Fibroblast of peridontal ligament (primary cell): ENCODE measurements around the gene CASP5.
A peak's percentile ranks its signal among the peaks of the same experiment; 100 is the strongest.
"Not testable (repeated sequence)": the region's sequence is repeated elsewhere in the genome, so short reads cannot be mapped to it uniquely, and the experiment has no call there.

Experiments
- DNase-seq: peaks from one replicate; pipeline ENCODE4 v3.0.0-alpha.2; 2010; ENCODE audit errors: extremely low read depth

The CASP5 gene

DNA sequence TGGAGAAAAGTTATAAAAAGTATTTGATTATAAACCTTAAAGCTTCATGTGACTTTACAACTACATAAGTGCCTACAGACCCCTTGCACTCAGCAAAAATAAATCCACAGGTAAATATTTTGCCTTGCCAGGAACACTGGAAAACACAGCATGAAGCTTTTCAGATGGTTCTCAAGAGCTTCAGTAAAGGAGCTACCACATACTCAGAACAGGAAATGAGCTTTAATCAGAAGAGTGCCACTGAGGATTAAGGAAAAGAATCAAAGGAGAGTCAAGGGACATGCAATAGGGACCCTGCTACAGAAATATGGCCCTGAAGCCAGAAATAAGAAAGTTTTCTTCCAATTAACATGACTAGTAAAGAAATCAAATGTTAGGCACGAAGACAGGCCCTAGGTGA, 10.8 kb upstream of the CASP5 start:
- DNase-seq: no peak

DNA sequence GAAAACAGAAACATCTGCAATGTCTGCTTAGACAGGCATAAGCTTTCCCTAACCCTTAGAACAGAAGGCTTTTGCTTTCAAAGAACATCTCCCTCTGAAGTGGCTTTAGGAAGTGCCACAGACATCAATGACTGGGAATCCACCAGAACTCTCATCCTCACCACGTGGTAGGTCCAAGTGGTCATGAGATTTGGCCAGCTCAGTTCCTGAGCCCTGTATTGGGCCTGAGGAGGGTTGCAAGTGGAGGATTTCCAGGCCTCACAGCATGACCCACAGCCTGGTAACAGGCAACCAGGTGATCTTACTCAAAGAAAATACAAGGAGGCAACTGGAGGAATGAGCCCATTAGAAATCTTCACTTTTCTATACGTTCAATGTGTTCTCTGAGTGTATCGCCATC, 10.4 kb upstream of the CASP5 start:
- no peak for DNase-seq

DNA sequence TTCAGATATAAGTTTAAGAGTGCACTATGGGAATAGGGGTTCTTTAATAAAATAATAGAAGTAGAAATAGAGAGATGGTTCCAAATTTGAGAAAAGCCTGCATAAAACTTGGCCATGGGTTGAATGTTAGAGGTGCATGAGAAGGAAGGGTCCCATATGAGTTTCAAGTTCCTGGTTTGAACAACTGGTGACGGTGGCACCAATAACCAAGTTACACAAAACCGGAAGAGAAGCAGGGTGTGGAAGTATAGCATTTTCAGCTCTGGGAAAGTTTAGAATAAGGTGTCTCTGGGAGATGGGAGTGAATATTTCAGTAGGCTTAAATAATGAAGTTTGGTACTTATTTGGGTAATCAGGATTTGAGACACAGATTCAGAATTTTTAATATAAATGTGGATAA, 9.5 kb upstream of the CASP5 start:
- DNase-seq: no peak

DNA sequence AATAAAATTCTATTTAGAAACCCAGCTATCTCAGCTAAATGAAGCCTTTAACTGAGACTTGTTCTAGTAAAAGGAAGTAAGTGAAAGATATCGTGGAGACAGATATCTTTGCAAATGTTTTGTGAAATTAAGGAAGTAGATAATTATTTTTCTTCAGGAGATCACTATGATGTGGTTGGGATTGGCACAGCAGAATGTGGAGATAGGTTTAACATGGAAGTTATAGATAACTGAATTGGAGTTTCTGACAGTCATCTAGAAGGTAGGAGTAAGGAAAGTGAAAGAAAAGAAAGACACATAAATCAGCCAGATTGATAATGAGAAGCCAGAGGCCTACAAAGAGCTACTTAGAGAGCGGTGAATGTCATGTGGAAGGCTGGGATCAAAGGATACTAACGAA, 4.7 kb upstream of the CASP5 start:
- no peak for DNase-seq

DNA sequence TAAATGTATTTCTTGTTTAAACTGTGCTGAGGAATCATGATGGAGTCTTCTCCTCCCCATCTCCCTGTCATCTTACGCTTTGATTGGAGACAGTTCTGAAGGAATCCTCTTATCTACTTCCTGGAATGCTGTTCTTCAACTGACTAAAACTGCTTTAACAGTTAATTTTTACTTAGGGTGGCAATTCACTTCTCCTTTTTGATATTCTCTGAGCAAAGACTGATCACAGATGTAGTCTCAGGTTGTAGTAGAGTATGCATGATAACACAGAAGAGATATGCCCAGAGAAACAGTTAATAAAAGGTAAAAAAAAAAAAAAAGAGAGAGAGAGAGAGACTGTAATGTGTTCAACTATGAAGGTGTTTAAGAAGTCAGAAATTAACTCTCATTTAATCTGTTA, 1.4 kb upstream of the CASP5 start:
- no peak for DNase-seq

DNA sequence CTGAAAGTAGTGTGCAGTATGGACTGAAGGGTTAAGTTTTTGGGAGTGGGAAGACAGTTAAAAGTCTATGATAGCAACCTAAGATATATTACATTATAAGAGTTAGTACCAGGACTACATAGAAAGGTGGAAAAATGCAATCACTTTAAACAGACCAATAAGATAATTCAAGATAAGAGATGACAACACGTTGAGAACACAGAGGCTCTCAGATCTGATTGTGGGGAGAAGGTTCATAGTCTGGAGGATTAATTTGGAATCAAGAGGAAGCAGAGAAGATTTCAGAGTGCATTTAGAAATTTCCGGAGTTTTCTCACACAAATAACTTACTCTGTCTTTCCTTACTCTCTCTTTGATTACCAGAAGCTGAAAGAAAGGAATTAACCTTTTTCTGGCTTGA, 441 bp downstream of the CASP5 start:
- no peak for DNase-seq

DNA sequence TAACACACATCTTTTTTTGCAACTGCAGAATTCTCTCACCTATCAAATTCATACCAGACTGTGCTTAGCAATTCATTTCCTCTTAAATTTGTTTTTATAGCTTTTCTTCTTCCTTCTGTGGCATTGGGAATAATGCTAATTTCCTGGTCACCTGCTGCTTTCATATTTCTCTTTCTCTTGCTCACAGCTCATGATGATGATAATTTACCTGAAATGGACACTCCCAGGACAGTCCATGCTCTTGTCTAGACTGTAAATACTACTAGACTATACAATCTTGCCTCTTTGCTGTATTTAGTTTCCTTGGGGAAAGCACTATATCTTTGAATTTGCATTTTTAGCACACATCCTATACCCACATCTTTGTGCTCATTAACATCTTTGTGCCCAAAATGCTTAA, 15.5 kb downstream of the CASP5 start:
- no peak for DNase-seq

DNA sequence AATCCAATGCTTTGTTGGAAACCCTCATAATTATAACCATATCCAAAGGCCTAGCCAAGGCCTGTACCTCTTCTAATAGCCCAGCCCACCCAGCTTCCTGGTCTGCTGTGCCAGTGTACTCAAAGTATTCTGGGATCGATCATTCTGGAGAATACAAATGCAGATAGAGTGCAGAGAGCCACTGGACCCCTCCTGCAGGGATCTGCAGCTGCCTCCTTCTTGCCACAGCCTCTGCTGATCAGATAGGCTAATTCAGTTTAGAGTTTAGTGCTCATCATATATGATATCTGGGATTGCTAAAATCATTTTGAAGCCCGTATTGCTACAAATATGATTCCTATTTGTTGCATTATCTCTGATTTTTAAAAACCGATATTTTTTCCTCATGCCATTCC, 17.5 kb downstream of the CASP5 start:
- DNase-seq: no peak

DNA sequence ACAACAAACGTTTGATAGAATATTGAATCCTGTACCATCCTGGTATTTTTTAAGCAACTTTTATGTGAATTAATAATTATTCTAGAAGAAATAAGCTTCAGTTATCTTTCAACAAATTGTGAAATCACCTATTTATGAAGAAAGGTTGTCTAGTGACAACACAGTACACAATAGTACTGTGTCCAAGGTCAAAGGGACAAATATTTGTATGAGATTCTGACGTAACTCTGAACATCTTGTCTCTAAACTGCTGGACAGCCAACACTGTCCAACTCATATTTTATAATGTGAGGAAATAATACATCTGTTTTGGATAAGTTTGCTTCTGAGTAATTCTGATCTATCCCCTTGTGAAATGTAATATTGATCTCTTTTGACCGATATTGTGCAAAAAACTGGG, 18.9 kb downstream of the CASP5 start:
- peak; percentile 23 for DNase-seq

DNA sequence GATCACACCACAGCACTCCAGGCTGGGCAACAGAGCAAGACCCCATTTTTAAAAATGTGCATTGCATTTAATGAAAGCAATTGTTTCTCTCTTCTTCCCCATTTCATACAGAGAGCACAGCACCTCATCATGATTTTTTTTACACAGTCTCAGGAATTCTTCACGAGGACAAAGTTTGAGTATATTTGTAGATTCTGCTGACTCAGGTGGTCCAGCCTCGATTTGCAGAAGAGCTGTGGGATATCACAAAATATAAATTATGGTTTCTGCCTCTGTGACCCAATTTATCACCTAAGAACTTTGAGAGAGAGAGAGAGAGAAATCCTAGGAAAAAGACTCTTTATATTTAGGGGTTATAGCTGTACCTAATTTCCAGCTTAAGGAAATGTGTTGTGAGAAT, 19.8 kb downstream of the CASP5 start:
- no peak for DNase-seq

DNA sequence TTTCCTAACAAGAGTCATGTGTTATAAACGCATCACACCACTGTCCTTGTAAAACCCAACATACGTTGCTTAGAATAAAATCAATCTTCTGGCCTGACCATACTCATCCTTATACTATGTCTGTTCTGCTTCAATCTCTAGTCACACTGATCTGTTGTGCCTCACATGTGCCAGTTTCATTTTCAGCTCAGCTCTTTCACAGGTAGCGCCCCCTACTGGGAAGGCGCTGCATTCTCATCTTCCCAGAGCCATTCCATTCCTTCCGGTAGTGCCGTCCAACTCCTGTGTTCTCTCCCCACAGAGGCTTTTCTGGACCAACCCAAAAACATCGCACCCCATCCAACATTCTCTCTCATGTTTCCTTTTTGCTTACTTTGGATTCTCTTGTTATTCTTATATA, 22.2 kb downstream of the CASP5 start:
- no peak for DNase-seq

DNA sequence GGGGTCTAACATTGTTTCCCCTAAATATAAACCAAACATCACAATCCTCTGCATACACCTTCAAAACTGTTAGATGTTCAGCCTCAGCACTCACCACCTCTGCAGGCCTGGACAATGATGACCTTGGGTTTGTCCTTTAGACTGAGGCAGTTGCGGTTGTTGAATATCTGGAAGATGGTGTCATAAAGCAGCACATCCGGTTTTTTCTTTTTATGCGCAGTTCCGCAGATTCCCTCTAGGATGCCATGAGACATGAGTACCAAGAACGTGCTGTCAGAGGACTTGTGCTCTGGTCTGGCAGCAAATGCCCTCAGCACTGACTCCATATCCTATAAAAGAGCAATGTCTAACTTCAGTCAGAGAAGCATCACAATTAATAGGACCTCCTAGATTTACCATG, 22.8 kb downstream of the CASP5 start:
- DNase-seq: no peak

DNA sequence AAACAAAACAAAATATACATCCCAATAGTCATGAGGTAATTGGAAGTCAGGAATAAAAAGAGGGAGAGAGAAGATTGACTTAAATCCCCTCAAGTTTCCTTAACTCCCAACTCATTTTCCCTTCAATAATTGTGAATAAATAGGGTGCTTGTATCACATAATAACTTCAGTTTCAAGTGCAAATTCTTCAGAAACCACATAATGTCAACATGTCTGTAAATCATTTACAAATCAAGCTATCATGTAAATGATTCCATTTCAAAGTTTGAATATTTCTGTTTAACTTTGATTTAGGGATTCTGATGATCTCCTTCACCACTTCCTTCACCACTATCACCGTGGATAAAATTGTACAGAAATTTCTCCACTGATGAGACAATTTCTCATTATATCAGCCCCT, 23.2 kb downstream of the CASP5 start:
- peak; percentile 24 for DNase-seq

DNA sequence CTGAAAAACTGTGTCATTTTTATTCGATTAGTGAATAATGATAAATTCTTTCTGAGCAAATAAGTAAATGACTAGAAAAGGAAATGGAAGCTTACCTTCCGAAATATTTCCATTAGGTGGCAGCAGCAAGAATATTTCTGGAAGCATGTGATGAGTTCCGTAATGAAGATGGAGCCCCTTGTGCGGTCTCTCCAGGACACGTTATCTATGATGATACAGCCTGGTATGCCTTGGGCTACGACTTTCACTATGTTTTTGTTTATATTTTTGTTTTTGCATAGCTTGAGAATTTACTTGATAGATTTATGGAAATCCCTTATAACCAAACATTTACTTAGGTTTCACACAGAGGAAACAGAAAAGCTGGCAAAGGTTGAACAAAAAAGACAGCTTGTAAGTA, 25.7 kb downstream of the CASP5 start:
- peak; percentile 59 for DNase-seq

DNA sequence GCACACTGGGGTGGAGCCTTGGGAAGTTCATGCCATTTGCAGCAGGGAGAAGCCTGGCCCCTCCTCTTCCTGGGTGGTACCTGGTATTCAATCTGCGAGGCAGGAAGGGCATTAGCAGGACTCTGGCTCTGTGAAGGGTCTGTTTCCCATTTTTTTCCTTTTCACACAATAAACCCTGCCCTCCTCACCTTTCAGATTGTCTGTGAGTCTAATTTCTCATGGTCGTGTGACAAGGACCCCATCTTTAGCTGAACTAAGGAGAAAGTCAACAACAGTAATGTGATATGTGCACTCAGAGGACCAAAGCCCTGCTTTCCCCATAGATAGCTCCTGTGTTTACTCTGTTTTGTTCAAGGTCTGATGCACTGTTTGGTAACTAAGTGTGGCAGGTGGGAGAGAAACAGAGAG, 28.0 kb downstream of the CASP5 start:
- no peak for DNase-seq

DNA sequence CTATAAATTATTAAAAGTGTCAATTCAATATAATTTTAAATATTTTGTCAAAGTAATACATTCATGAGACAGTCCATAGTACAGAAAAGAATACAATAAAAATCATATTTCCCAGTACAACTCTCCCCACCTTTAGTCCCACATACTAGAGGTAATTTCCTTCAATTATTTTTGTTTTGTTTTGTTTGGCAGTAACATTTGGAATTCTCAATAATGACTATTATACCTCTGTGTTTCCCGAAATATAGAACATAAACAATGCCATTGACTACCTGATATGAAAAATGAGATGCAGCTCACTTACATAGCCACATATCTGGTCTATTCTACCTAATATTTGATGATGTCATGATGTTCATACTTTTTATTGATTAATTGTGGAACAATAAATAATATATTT, 30.2 kb downstream of the CASP5 start:
- no peak for DNase-seq

DNA sequence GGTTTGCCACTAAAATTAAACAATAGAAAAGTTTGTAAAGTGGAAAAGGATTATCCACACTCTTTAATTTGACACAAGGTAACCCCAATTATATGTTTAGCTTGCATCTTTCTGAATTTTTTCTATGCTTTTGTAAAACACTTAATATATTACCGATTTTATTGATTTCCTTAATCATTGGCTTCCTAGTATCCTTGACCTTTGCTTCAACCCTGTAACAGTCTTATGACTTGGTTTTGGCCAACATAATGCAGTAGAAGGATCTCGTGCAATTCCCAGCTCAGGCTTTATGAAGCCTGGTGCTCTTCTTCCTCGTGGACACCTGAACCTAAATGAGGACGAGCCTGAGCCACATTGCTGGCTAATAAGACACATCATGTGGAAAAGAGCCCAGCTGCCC, 31.0 kb downstream of the CASP5 start:
- no peak for DNase-seq

DNA sequence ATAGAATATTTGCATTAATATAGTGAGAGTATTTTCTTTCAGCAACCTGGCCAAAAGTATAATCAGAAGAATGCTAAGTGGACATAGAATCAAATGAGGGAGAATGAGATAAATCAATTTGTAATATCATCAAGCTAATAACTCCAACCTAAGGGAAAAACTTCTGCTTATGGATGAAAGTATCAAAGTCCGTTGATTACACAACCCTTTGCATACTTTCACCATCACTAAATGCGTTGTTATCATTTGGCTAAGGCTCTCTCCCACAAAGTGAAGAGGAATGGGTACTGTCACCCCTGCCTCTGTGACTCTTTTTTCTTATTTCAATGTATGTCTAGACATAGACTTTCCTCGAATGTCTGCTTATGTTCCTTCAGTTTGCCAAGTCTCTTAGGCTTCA, 38.2 kb downstream of the CASP5 start:
- DNase-seq: no peak

DNA sequence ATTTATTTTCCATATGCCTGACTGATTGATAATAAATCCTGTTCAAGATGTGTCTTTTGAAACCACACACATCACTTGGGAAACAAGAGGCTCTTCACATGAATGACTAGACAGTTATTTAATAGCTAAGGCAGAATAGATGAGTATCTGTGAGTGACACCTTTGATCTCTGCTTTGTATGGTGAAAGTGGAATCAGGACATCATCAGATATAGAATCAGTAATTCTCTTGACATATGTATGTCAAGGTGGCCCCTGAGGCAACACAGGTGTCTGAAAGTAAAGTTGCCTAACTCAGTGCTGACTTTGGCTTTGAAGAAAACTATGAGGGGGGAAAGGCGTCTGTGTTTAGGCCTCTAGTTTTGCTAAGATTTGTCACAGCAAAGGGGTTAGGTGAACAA, 43.1 kb downstream of the CASP5 start:
- DNase-seq: no peak

DNA sequence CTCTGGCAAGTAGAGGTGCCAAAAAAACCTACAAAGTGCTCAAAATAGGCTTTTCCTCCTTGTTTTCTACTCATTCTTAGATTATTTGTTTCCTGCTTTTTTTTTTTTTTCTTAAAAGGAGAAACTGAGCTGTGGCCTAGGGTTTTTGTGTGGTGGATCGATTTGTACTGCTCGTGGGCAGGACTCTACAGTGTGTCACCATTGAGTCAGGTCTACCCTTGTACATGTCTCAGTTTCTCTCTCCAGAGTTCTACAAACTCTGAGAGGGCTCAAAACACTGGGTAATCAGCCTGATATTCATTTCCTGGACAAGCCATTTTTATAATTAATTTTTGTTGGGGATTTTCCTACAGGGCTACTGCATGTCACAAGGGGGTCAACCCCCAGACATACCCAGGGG, 49.4 kb downstream of the CASP5 start:
- DNase-seq: no peak

DNA sequence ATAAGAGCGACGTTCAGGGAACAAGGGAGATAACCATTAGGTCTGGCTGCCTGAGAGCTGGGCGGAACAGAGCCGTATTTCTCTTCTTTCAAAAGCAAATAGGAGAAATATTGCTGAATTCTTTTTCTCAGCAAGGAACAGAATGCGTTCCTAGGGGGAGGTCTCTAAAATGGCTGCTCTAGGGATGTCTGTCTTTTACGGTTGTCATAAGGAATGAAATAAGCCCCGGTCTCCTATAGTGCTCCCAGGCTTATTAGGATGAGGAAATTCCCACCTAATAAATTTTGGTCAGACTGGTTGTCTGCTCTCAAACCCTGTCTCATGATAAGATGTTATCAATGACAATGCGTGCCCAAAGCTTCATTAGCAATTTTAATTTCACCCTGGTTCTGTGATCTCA, 50.0 kb downstream of the CASP5 start:
- not testable (repeated sequence) for DNase-seq

DNA sequence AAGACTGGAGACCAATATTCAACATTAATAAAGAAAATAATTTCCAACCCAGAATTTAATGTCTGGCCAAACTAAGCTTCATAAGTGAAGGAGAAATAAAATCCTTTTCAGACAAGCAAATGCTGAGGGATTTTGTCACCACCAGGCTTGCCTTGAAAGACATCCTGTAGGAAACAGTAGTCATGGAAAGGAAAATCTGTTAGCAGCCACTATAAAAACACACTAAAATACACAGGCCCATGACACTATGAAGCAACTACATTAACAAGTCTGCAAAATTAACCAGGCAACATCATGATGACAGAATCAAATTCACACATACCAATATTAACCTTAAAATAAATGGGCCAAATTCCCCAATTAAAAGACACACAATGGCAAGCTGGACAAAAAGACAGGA, 52.2 kb downstream of the CASP5 start:
- no peak for DNase-seq

DNA sequence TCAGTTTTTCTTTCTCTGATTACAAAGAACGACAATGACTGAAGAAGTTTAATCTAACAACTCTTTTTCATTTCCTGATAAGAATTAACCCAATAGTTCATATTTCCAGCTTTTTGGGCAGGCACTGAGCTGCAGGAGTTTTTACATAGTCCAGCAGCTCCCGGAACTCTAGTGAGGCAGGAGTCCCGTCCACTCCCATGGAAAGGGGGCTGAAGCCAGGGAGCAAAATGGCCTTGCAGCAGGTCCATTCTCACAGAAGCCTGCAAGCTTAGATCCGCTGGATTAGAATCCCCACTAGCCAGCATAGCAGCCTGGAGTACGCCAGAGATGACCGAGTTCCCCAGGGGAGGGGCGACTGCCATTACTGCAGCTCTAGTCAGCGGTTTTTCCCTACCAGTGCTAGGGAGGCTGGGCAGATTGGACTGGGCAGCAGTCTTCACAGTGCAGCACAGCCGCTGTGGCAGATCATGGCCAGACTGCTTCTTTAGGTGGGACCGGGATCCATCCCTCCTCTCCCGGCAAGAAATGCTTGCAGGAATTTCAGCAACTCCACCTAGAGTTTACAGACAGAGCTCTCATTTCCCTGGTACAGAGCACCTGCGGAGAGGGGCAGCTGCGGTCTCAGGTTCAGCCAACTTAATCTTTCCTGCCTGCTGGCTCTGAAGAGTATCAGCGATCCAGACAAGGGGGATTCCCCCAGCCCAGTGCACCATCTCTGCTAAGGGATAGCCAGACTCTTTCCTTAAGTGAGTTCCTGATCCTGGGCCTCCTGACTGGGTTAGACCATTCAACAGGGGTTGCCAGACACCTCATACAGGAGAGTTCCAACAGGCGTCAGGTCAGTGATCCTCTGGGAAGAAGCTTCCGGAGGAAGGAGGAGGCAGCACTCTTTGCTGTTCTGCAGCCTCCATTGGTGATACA, 53.9 kb downstream of the CASP5 start:
- peak; percentile 62 for DNase-seq

DNA sequence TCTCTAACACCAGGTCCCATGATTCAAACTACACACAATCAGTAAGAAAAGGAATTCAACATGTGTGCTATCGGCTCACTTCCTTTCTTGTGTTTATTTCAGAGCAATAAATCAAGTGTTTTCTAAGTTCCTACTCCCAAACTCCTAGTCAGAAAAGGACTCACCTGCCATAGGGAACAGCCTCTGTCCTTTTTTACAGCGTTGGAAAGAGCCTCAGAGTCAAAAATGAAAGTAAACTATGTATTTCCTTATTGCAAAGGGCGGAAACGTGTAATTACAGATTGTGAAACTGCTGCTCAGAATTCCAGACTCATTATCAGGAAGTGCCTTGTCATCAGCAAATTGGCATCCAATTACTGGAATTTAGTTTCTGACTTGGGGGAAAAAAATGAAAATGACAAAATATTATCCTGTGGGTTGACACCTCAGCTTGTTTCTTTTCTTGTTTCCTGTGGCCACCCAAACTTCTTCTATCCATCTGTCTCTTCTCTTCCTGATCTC, 54.6 kb downstream of the CASP5 start, which contains the start of gene CASP4:
TSS of gene CASP4 (minus strand) at position 220 of the 501 bp plus-strand sequence. CDS start at position 171, 49 bp downstream.
- DNase-seq: peak; percentile 93
